ENCODE measurements around the gene USP2.
"Not testable (repeated sequence)": the region's sequence is repeated elsewhere in the genome, so short reads cannot be mapped to it uniquely, and the experiment has no call there.

Gene USP2

DNA sequence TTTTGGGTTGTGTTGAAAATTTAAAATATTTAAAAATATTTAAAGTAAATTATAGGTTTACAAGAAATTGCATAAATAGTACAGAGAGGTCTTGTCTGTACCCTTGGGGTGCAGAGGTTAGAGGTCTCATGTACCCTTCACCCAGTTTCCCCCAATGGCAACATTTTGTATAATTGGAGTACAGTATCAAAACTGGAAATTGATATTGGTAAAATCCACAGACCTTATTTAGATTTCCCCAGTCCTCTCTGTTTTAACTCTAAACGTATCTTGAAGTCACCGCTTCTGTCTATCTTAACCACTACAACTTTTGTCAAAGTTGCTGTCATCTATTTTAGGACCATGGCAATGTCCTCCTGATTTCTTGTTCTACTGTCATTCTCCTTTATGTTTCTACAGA is 30.6 kb upstream of the USP2 start:
- DNase-seq = no peak

DNA sequence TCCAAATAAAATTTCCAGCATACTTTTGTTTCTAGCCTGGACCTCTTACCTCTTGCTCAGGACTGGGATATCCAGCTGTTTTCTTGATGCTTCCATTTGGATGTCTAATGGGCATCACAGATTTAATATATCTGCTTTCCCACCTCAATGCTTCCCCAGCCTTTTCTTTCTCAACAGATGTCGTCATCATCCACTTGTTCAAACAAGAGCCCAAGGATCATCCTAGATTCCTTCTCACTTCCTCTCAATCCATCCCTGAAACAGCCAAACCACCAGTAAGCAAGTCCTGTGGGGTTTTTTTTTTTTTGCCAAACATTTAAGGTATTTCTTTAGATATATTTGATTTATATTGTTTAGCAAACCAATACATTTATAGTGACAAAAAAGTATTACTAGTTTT is 29.0 kb upstream of the USP2 start:
- no peak for DNase-seq

DNA sequence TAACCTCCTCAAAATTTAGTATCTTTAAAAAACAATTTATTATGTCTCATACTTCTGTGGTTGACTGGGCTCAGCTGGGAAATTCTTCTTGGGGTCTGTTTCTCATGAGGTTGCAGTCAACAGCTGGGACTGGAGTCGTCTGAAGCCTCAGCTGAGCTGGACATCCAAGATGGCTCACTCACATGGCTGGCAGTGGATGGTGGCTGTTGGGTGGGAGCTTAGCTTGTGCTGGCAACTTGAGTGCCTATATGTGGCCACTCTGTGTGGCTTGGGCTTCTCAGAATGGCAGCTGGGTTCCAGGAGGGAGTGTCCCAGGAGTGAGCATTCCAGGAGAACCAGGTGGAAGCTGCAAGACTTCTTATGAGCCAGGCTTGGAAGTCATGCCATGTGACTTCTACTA is 28.2 kb upstream of the USP2 start:
- DNase-seq = no peak

DNA sequence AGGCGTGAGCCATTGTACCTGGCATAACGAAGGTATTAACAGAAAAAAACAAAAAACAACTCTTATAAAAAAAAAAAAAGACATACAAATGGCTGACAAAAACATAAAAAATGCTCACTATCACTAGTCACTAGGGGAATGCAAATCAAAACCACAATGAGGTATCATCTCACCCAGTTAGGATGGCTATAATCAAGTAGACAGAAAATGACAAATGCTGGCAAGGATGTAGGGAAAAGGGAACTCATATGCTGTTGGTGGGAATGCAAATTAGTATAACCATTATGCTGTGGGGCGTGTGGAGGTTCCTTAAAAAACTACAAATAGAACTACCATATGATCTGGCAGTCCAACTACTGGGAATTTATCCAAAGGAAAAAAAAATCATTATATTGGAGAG is 24.5 kb upstream of the USP2 start:
- no peak for DNase-seq

DNA sequence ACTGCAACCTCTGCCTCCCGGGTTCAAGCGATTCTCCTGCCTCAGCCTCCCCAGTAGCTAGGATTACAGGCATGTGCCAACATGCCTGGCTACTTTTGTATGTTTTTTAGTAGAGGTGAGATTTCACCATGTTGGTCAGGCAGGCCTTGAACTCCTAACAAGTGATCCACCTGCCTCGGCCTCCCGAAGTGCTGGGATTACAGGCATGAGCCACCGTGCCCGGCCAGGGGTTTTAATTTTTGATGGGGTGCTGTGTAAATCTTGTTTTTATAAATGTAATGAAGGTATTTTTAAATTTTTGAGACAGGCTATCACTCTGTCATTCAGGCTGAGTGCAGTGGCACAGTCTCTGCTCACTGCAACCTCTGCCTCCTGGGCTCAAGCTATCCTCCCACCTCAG is 24.0 kb upstream of the USP2 start:
- DNase-seq = not testable (repeated sequence)

DNA sequence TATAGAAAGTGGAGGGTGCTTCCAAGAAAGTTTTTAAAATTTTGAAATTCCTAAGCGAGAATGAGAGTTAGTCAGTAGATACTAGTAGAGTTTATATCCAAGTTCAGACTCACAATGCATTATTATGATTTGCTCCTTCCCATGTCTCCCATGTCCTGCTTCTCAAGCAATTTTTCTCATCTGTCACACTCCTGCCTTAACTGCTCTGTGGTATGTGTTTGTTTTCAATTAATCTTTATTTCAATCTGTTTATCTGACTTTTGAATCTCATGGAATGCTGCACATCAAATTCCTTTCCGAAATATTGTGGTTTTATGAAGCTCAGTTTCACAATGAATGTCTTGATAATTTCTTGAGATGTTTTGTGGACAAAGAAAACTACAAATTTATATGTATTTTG is 23.4 kb upstream of the USP2 start:
- no peak for DNase-seq

DNA sequence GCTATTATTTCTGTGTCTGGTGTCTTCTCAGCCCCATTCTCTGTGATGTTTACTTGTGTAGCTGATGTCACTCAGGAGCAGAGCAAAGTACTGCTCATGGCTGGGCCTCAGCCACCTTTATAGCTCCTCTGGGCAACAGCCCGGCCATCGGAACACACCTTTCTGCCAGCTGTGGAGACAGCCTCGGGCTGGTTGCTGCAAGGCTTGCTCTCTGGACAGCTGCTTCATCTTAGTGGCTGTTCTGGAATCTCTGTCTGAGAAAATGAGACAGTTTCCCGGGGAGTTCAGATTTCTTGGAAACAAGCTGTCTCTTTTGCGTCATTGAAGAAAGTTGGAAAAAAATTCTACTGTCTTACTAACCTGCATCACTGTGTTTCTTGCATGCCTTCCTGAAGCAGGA is 21.5 kb upstream of the USP2 start:
- no peak for DNase-seq

DNA sequence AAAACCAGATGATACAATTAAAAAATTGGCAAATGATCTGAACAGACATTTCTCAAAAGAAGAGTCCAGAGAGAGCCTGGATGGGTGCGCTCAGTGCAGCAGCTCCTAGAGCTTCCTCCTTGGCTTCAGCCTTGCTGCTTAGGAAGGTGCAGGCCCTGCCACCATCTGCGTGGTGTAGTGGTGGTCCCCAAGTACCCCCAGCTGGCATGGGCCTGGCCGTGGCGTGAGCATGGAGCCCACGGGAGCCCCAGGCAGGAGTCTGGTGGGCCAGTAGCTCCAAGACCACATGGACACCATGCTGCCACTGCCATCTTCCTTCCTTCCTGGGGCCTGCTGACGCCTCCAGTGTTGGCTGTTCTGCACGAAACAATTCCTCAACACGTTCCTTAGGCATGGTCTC is 21.0 kb upstream of the USP2 start:
- no peak for DNase-seq

DNA sequence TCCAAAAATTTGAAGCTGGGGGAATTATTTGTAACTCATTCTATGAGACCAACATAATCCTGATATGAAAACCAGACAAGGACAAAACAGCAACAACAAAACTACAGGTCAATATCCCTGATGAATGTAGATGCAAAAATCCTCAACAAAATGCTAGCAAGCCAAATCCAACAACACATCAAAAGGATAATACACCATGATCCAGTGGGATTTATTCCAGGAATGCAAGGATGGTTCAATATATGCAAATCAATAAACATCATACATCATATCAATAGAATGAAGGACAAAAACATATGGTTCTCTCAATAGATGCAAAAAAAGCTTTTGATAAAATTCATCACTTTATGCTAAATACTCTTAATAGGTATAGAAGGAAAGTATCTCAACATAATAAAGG is 19.4 kb upstream of the USP2 start:
- no peak for DNase-seq

DNA sequence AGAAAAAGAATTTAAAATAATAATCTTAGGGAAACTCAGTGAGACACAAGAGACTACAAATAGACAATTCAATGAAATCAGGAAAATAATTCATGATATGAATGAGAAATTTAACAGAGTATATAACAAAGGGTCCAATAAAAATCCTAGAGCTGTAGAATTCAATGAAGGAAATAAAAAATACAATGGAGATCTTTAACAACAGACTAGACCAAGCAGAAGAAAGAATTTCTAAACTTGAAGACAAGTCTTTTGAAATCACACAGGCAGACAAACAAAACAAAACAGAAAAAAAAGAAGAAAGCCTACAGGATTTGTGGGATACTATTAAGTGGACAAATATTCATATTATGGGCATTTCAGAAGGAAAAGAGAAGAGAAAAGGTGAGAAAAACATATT is 16.2 kb upstream of the USP2 start:
- DNase-seq = no peak

DNA sequence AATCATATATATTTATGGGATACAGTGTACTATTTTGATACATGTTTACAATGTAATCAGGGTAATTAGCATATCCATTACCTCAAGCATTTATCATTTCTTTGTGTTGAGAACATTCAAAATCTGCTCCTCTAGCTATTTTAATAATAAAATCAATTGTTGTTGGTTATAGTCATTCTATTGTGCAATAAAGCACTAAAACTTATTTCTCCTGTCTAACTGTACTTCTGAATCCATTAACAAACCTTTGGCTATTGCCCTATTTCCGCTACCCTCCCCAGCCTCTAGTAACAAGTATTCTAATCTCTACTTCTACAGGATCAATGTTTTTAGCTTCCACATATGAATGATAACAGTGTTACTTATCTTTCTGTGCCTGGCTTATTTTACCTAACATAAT is 15.3 kb upstream of the USP2 start:
- no peak for DNase-seq

DNA sequence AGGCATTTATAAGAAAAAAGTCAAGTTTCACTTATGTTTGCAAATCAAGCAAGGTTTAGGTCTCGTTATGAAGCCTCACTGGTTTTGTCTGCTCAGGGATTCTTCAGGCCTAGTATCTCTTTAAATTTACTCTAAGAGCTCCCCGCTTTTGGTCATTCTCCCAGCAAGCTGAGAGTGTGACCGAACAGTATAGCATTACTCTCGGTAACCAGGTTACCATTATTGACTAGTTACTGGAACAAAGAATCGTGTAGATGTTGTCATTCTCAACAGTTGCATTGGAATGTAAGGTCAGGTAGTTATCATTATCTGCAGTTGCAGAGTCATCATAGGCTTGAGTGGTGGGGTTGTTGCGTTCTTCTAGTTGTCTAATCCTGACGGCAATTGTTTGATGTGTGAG is 9.8 kb upstream of the USP2 start:
- no peak for DNase-seq

DNA sequence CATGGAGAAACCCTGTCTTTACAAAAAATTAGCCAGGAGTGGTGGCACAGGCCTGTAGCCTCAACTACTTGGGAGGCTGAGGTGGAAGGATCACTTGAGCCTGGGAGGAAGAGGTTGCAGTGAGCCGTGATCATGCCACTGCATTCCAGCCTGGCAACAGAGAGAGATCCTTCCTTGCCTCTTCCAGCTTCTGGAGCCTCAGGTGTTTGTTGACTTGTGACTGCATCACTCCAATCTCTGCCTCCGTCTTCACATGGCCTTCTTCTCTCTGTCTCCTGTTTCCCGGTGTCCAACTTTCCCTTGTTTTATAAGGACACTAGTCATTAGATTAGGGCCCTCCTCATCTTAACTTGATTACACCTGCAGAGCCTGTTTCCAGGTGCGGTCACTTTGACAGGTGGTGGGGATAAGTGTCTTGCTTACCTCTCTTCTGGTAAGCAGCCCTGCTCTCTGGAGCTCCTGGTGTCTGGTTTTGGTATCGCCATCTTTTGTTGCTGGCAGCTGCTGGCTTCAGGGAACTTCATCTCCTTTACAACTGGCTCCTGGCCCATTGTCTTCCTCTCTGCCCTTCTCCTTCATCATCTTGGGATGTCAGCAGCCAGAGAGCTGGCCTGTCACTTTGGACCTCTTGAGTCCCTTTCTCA is 8.2 kb upstream of the USP2 start:
- no peak for DNase-seq

DNA sequence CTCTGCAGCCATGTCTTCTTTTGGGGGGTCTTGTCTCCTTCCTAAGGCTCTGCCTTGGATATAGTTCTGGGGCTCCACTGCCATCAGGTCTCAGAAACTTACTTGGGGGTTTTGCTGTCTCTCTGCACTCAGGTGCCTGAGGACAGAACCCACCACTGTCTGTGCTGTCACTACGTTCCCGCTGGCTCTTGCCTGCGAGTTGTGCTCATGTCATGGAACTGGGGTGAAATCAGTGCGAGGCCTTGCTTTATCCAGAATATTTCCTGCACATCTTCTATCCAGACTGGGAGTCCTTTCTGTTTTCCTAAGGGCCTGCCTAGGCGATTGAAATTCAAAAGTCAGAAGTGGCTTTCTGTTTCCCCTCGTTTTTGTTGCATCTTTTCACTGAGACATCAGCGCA is 6.6 kb upstream of the USP2 start:
- no peak for DNase-seq

DNA sequence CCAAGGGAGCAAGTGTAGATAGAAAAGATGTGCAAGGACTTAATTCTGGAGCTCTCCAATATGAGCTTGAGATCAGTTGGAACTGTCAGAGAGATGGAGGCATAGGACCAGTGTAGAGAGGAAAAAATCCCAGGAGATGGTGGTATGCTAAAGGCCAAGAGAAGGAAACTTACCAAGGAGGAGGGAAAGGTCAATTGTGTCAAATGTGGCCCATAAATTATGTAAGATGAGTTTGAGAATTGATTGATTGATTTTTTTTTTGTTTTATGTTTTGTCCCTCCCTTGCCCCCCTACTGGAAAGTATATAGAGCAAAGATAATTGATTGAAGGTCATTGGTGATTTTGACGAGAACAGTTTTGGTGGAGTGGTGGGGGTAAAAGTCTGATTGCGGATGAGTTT is 2.8 kb upstream of the USP2 start:
- DNase-seq = no peak

DNA sequence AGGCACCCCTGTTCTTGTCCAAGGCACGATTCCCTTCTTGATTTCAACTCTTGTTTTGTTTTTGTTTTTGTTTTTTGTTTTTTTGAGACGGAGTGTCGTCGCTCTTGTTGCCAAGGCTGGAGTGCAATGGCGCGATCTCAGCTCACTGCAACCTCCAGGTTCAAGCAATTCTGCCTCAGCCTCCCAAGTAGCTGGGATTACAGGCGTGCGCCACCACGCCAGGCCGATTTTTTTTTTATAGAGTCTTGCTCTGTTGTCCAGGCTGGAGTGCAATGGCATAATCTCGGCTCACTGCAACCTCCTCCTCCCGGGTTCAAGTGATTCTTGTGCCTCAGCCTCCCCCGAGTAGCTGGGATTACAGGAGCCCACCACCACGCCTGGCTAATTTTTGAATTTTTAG is 1.0 kb upstream of the USP2 start:
- not testable (repeated sequence) for DNase-seq

DNA sequence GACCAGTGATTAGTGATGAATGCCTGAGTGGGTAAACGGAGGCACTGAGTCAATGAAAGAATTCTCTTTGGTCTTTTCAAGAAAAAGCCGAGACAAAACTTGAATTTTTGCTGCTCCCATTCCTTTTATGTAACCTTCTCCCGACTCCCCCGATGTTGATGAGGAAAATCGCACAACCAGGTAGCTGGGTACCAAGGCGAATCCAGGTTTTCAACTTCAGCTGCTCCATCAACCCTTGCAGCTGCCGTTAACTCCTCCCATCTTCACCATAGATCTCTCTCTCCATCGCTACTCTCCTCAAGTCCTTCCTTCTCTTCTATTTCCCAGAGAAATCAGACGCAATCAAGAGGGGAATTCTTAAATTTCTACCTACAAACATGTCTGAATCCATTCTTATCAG is 611 bp upstream of the USP2 start:
- DNase-seq = no peak

DNA sequence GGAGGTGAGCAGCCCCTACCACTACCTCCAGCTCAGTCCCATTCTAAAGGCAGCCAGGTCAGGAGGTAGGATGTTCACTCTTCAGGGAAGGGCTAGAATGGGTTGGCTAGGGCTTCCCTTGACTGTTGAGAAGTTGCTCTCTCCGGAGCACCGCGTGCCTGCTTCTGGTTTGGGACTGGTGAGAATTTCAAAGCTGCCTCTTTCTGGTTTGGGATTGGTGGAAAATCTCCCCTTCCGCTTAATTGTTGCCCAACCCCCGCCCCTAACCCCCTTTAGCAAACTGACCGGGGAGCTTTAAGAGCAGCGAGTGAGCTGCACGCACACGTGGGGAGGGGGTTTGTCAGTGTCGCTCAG is 686 bp downstream of the USP2 start:
- DNase-seq = no peak

DNA sequence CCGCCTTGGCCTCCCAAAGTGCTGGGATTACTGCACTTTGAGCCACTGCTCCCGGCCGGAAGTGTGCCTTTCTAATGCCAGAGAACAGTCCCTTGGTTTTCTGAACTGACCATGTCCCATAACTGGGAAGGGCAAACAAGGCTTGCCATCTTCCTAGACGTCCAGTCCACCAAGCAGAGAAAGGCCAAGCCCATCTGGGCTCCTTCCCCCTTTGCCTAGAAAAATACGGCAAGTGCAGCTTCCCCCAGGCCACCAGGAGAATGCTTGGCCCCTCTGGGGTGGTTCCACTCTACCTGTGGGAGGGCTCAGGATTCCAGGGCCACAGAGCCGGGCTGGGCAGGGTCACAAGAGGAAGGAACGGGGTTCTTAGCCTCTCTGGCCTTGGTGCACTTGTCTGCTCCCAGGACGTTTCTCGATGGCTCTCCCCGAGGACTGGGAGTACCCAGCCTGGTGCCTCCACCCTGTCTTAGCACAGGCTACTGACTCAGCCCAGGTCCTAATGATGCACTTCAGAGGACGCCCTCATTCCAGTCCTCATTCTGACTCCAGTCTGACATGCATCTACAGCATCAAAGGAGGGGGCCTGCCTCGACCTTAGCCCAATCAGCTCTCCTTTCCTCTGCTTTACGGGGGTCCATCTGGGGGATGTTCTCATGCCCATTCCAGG is 1.2 kb downstream of the USP2 start:
- no peak for DNase-seq

DNA sequence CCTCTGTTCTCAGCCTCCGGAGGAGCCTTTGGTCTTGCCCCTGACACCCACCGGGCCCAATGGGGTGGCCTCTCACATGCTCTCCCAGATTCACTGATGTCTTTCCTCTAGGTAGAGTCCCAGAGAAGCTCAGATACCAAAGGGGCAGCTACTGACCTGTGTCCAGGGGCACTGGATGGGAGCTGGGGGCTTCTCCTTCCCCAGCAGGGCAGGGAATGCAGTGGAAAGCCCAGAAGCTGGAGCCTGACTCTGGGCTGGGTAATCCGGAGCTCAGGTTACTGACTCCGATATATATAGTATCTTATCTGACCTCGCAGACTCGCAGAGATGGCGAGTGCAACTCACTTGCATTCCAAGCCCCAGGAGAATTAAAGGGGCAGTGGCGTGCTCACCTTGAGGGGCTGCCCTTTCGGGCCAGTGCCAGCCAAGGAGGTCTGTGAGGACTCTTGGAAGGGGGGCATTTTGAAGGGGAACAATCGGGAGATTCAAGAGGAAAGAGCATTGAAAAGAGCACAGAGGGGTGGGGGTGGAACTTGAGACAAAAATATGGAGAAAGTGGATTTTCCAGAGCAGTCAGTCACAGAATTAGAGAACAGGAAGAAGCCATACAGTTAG is 2.5 kb downstream of the USP2 start:
- no peak for DNase-seq

DNA sequence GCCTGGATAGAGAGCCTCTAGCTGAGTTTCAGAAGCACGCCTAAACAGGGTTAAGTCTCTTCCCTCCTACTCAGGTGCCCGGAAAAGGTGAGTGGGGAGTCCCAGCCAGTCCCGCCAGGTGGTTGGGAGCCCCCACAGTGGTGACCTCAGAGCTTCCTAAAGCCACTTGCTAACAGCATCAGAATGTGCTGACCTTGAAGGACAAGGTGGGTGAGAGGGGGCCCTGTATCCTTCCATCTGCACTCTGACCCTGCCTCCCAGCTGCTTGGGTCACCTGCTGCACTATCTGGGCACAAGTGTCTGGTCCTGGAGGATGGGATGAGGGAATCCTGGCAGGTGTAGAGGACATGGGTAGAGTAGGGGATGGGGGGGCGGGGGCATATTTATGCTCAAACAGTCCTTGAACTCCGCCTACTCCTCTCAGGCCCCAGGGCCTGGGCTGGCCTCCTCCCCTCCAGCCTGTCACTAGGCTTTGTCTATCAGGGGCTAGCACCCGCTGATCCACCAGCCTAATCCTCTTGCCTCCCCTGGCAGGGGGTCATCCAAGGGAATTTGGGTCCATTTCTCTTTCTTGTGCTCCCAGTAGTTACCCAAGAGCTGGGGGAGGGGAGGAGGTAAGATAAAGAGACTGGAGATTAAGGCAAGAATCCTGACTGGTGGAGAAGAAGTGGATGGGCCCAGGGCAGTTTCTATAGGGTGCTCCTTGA is 3.4 kb downstream of the USP2 start:
- no peak for DNase-seq

DNA sequence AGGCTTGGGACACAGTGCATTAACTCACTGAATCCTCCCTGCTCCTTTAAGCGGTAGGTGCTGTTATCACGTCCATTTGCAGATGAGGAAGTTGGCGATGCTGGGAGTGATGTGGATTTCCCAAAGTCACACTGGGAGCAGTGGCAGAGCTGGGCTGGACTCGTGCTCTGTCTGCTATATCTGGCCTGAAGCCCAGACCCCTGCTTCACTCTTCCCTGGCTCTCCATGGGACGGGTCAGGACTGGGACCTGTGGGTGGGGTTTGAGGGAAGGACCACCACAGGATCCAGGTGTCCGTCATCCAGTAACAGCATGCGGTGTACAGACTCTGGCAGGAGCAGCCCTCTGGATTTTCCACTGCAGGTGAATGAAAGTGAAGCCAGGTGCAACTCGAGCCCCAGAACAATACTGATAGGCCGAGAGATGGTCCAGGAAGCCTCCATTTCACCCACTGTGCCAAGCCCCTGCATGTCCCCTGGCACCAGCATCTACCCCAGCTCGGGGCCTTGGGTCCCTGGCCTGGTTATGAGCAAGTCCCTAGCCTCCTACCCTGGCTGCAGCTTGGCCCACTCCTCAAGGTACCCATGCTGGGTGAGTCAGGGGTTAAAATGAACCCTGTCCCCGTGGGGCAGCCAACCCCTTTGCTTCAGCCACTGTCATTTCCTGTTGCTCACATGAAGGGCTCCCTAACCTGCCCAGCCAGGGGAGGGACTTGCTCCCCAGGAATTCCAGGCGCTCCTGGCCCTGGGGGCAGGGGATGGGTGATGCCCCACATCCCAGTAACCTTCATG is 4.2 kb downstream of the USP2 start:
- DNase-seq = no peak

DNA sequence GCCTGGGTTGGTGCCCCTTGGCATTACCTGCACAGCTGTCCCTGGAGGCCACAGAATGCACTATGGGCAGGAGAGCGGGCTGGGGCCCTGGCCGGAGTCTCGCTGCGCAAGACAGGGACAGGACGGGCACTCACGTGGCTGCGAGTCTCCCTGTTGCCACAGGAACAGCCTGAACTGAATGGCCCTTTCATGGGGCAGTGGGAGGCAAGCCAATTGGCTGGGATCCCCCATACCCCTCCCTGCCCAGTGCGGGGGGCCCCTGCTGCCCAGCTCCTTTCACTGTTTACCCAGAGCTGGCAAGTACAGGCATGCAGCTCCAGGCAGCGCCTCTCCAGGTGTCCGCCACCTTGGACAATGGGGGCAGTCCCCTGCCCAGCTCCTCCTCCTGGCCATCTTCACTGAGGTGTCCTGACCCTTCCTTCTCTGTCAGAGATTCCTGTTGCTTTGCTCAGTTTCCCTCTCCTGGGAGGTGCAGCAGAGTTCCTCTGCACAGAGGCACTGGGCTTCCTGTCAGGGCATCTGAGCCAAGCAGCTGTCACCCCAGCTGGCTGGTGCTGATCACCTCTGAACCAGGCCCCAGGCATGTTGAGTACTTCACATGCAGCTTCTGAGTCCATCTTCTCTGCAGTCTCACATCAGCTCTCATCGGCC is 5.2 kb downstream of the USP2 start:
- DNase-seq = no peak
